K562 (cell line): ENCODE measurements around the gene RGS14. TPM values are rescaled to one million over a fixed set of nuclear protein-coding genes. Genes with fewer than 3 reads are reported as not detected.
A peak's percentile ranks its signal among the peaks of the same experiment; 100 is the strongest.
"Not testable (repeated sequence)": the region's sequence is repeated elsewhere in the genome, so short reads cannot be mapped to it uniquely, and the experiment has no call there.

ENCODE experiments used
- ATAC-seq: fragments of 200-7000 bp; cut with Tn5 transposase; 3 replicates; pipeline ENCODE4 v1.9.1; 2020; ENCODE audit warnings: moderate library complexity
- BruUV-seq: library from RNA; stranded (reverse); fragments of 400-500 nt; replicated peaks from 2 replicates; lab custom pipeline; 2021; lab: Mats Ljungman, UMichigan
- CTCF ChIA-PET: fragments of 300-600 bp; formaldehyde crosslinking; extraction: SDS; loops from one replicate; lab custom pipeline; 2021; ENCODE audit warnings: low intra/inter-chr PET ratio; lab: Yijun Ruan, JAX
- POLR2A ChIA-PET: fragments of 300-600, 350-650 bp; sonication (Branson Sonifier 250); formaldehyde crosslinking; extraction: SDS; loops from one replicate; lab custom pipeline; 2021; ENCODE audit warnings: antibody characterized with exemption, inconsistent platforms; lab: Yijun Ruan, JAX
- DNase-seq, 4 experiments: peaks; one replicate each; pipeline versions ENCODE4 v3.0.0 to v3.0.0-alpha.2; 2011 to 2018; ENCODE audit warnings: low spot score in 3 of 4, mixed read lengths in 3 of 4; ENCODE audit errors: extremely low read depth in 1 of 4
- FAIRE-seq: peaks from 2 replicates; lab custom pipeline; 2011; peaks lifted over from hg19 to GRCh38; lab: Jason Lieb, UNC
- H2AFZ ChIP-seq: 2 replicates; pipeline ENCODE4 v1.6.0; 2011; ENCODE audit warnings: low read depth, low read length, control low read depth, inconsistent platforms
- H3K27ac ChIP-seq: fragments of 200-600 bp; 3 replicates; pipeline ENCODE4 v1.8.0; 2011; ENCODE audit warnings: low read depth, mild to moderate bottlenecking, control low read depth, inconsistent platforms, low read length, moderate library complexity, mixed read lengths; ENCODE audit errors: extremely low read depth
- H3K27me3 ChIP-seq, 2 experiments: fragments of 300-600 bp in 1 of 2; 2 replicates in 1 of 2; 3 replicates in 1 of 2; pipeline versions ENCODE4 v1.6.0 to v1.8.0; 2011; ENCODE audit warnings: inconsistent platforms in 2 of 2, low read length in 2 of 2, mild to moderate bottlenecking in 1 of 2, mixed read lengths in 1 of 2, moderate library complexity in 1 of 2; ENCODE audit not compliant: control insufficient read depth in 2 of 2, insufficient read depth in 2 of 2
- H3K36me3 ChIP-seq: fragments of 300-600 bp; 3 replicates; pipeline ENCODE4 v1.8.0; 2011; ENCODE audit warnings: mild to moderate bottlenecking, low read length, inconsistent platforms; ENCODE audit not compliant: control insufficient read depth, insufficient read depth
- H3K4me1 ChIP-seq, 2 experiments: fragments of 200-600 bp in 1 of 2; replicated peaks in 1 of 2; 2 replicates in 1 of 2; 3 replicates in 1 of 2; pipeline versions ENCODE4 v1.5.1 to v1.8.0; 2011; ENCODE audit warnings: inconsistent platforms in 2 of 2, low read length in 2 of 2, mild to moderate bottlenecking in 1 of 2, mixed read lengths in 1 of 2, moderate library complexity in 1 of 2; ENCODE audit not compliant: control insufficient read depth in 2 of 2, insufficient read depth in 2 of 2
- H3K4me2 ChIP-seq: 2 replicates; pipeline ENCODE4 v1.6.1; 2011; ENCODE audit warnings: low read length, control low read depth, inconsistent platforms, mixed read lengths; ENCODE audit not compliant: insufficient read depth
- H3K4me3 ChIP-seq: fragments of 200-600 bp; sonication (generic), shearing (Covaris generic); 2 replicates; pipeline ENCODE4 v1.5.1; 2016; ENCODE audit warnings: control low read depth, inconsistent platforms
- H3K79me2 ChIP-seq: fragments of 200-600 bp; 3 replicates; pipeline ENCODE4 v1.8.0; 2011; ENCODE audit warnings: low read length, inconsistent platforms; ENCODE audit not compliant: control insufficient read depth, insufficient read depth
- H3K9ac ChIP-seq, 2 experiments: 2 replicates each; pipeline versions ENCODE4 v1.6.0 to v1.6.1; 2011; ENCODE audit warnings: low read depth in 2 of 2, low read length in 2 of 2, control low read depth in 1 of 2, inconsistent platforms in 1 of 2, mild to moderate bottlenecking in 1 of 2, mixed read lengths in 1 of 2; ENCODE audit not compliant: insufficient read depth in 1 of 2
- H3K9me1 ChIP-seq: one replicate; pipeline ENCODE4 v1.6.0; 2011; ENCODE audit warnings: inconsistent platforms, mild to moderate bottlenecking, low read length, moderate library complexity; ENCODE audit not compliant: control insufficient read depth, insufficient read depth
- H3K9me3 ChIP-seq: replicated peaks from 2 replicates; pipeline ENCODE4 v1.5.1; 2011; ENCODE audit warnings: low read depth, low read length, inconsistent platforms; ENCODE audit not compliant: control insufficient read depth, insufficient read depth
- H4K20me1 ChIP-seq: replicated peaks from 2 replicates; pipeline ENCODE4 v1.6.1; 2011; ENCODE audit warnings: low read length, inconsistent platforms, mixed read lengths; ENCODE audit not compliant: control insufficient read depth, insufficient read depth
- EHMT2 ChIP-seq: fragments of 450-650 bp; IDR thresholded peaks from 2 replicates; pipeline ENCODE4 v1.6.1; 2018; ENCODE audit warnings: antibody characterized with exemption
- ELF2 ChIP-seq: fragments of 250-450 bp; sonication (Bioruptor Pico); IDR thresholded peaks from 2 replicates; pipeline ENCODE4 v1.5.0; 2021; ENCODE audit warnings: mild to moderate bottlenecking
- KLF13 ChIP-seq: fragments of 450-650 bp; IDR thresholded peaks from 2 replicates; pipeline ENCODE4 v1.6.1; 2016; ENCODE audit warnings: missing genetic modification characterization, low read depth, mild to moderate bottlenecking, missing compliant biosample characterization, moderate library complexity, borderline replicate concordance
- NFIC ChIP-seq: fragments of 450-650 bp; IDR thresholded peaks from 2 replicates; pipeline ENCODE4 v1.6.1; 2017; ENCODE audit warnings: mild to moderate bottlenecking, inconsistent platforms
- PHF20 ChIP-seq: fragments of 450-650 bp; IDR thresholded peaks from 2 replicates; pipeline ENCODE4 v1.6.1; 2018; ENCODE audit not compliant: partially characterized antibody
- YY1 ChIP-seq, 3 experiments: IDR thresholded peaks; 2 replicates each; pipeline ENCODE4 v1.6.1; 2011; ENCODE audit warnings: low read length in 2 of 3, mild to moderate bottlenecking in 2 of 3, moderate library complexity in 2 of 3, borderline replicate concordance in 1 of 3, control low read depth in 1 of 3, low read depth in 1 of 3; ENCODE audit not compliant: insufficient read depth in 3 of 3, insufficient replicate concordance in 2 of 3, control insufficient read depth in 1 of 3, insufficient read length in 1 of 3; ENCODE audit errors: extremely low read depth in 1 of 3
- ZNF175 ChIP-seq: fragments of 200-800 bp; sonication (Bioruptor generic); IDR thresholded peaks from 2 replicates; pipeline ENCODE4 v1.6.1; 2016; ENCODE audit warnings: low read depth, mild to moderate bottlenecking, missing genetic modification characterization, missing compliant biosample characterization
- ZNF778 ChIP-seq: fragments of 450-650 bp; formaldehyde crosslinking; IDR thresholded peaks from 2 replicates; pipeline ENCODE4 v1.4.0; 2020; ENCODE audit warnings: mild to moderate bottlenecking, moderate library complexity
- WGBS: fragments of 100-300 bp; shearing (Covaris generic); methylation state at CpG from one replicate; pipeline ENCODE4 v1.1.6; 2016; ENCODE audit warnings: low coverage, mixed read lengths; ENCODE audit not compliant: insufficient coverage; ENCODE audit errors: missing lambda C conversion rate; 5-methylcytosine and 5-hydroxymethylcytosine counted together
- in situ Hi-C: fragments of 300-500 bp; cut with MboI; formaldehyde crosslinking; loops from 4 replicates; pipeline ENCODE4 v1.15.0; 2018; ENCODE audit warnings: inconsistent platforms, mixed read lengths
- intact Hi-C: fragments of 100-400 bp; cut with micrococcal nuclease; formaldehyde crosslinking; loops from 2 replicates; pipeline ENCODE4 v1.14.2; 2022
- polyA plus RNA-seq, 8 experiments: library from polyadenylated mRNA; depleted of rRNA in 4 of 8; stranded (reverse) in 5 of 8; unstranded in 3 of 8; fragments of >200 nt; fragmentation: Nextera tagmentation in 2 of 8; fragmentation: Illumina TruSeq in 1 of 8; extraction: Ambion mirVana in 2 of 8; extraction: Trizol in 1 of 8; gene quantifications; 2 replicates each; pipeline versions ENCODE4 v1.2.1 to v1.2.3, GENCODE V29; 2011 to 2014; ENCODE audit warnings: inconsistent platforms in 1 of 8, missing spikeins in 1 of 8
- total RNA-seq, 7 experiments: library from RNA; depleted of rRNA in 6 of 7; stranded (reverse); fragments of >200 nt in 6 of 7; fragmentation: Illumina TruSeq in 2 of 7; extraction: Trizol in 2 of 7; gene quantifications; 2 replicates each; pipeline versions ENCODE4 v1.2.1 to v1.2.3, GENCODE V29; 2011 to 2021; ENCODE audit warnings: low replicate concordance in 1 of 7
- TF ChIP-seq, protein P1 (sequence below): fragments of 450-650 bp; IDR thresholded peaks from 2 replicates; pipeline ENCODE4 v1.6.1; 2016; ENCODE audit warnings: missing biosample characterization, missing genetic modification characterization

RGS14 gene
- total and polyA plus RNA-seq, 9 of the 15 experiments (the other 6 are each of a cell fraction or from before 2014, with no cell fraction given), result 0.28 to 75.9 (median 34.5) TPM

DNA sequence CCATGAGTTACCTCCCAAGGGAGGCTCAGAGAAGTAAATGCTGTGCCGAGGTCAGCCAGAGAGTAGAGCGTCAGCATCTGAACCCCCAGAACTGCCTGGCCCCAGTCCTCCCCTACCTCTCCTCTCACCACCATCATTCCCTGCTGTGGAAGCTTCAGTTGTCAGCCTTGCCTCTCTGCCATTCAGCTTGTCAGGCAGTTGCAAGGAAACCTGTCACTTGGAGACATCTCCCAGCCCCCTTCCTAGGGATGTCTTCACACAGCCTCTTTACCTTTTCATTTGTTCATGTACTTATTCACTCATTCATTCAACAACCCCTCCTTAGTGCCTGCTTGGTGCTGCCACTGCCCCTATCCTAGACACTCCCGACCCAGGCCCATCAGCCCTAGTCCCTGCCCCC lies 2.1 kb downstream of the RGS14 start:
- Histone ChIP-seq H3K4me3 (no peak overlapping the region), H3K27me3 (no peaks in the 10 kb centered on the region), H3K9me1 (no peaks in the 10 kb centered on the region), H2AFZ (no peak overlapping the region; the same call in 1 of the 2 replicates), H3K9me3 (0 out of 2 replicates have a peak, but pooled peaks cover 3% of the 10 kb centered on the region), H3K4me2 (no peak overlapping the region), H3K36me3 (no peaks in the 10 kb centered on the region), H3K4me1 (peaks cover 23 to 54% of the 10 kb centered on the region in 2 experiments; a peak in 4 of 5 replicates), H3K27ac (no peak overlapping the region), H4K20me1 (no peaks in the 10 kb centered on the region), H3K9ac (peak overlapping the region in 1 of 2 experiments; percentile 70; a peak in 2 of 4 replicates), H3K79me2 (no peaks in the 10 kb centered on the region)
- no peak for DNase-seq
- no peak for ATAC-seq
- CTCF ChIA-PET, result interaction anchor here (0.5 kb wide), 1 partner anchor 115 kb away, joined by 3 read pairs; no protein-coding TSS in a partner anchor
- FAIRE-seq, result no peak
- in situ Hi-C loops (no loop called here), intact Hi-C loops (loop anchor here (10.0 kb wide), 1 partner anchor 245 kb away; no protein-coding TSS in a partner anchor)
- POLR2A ChIA-PET, result interaction anchor here (0.7 to 2.7 kb wide), 3 partner anchors 8 to 49 kb away, joined by 3 to 18 read pairs (median 7); partner anchors contain the start of gene LMAN2
- BruUV-seq, result no TSS peak
- 45% methylated on average over 3 of the region's 3 CpGs for WGBS
- TF ChIP-seq ZNF778 (CRISPR knock-in tag) (no peak), KLF13 (no peak), ELF2 (no peak), EHMT2 (no peak), ZNF175 (CRISPR knock-in tag) (no peak), YY1 (IDR thresholded peaks at IDR 0.05; ENCODE audit: borderline replicate concordance in 1 of 3, control insufficient read depth in 1 of 3, extremely low read depth in 1 of 3, insufficient read depth in 3 of 3, insufficient read length in 1 of 3, insufficient replicate concordance in 2 of 3, low read depth in 1 of 3, low read length in 2 of 3) (no peak), NFIC (no peak), PHF20 (no peak)
- TF ChIP-seq, protein P1, sequence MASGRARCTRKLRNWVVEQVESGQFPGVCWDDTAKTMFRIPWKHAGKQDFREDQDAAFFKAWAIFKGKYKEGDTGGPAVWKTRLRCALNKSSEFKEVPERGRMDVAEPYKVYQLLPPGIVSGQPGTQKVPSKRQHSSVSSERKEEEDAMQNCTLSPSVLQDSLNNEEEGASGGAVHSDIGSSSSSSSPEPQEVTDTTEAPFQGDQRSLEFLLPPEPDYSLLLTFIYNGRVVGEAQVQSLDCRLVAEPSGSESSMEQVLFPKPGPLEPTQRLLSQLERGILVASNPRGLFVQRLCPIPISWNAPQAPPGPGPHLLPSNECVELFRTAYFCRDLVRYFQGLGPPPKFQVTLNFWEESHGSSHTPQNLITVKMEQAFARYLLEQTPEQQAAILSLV (tag), result no peak

- H3K9me1 ChIP-seq, in situ Hi-C loops, DNase-seq, FAIRE-seq, H3K27me3 ChIP-seq, H3K36me3 ChIP-seq, H4K20me1 ChIP-seq, H2AFZ ChIP-seq, ATAC-seq, BruUV-seq, H3K4me3 ChIP-seq, H3K4me2 ChIP-seq, CTCF ChIA-PET, H3K79me2 ChIP-seq, H3K9me3 ChIP-seq, H3K27ac ChIP-seq, H3K9ac ChIP-seq: not testable (repeated sequence)
- intact Hi-C loops, result loop anchor here (10.0 kb wide), 1 partner anchor 246 kb away; no protein-coding TSS in a partner anchor
- 69% methylated on average over 6 of the region's 7 CpGs for WGBS
- POLR2A ChIA-PET, result interaction anchor here (0.8 to 2.7 kb wide), 5 partner anchors 9 to 51 kb away, joined by 3 to 18 read pairs (median 4); partner anchors contain the start of gene LMAN2
- H3K4me1 ChIP-seq, result peaks cover 30 to 61% of the 10 kb centered on the region in 2 experiments
These were observed 3.0 kb downstream of the RGS14 start for GRCh38 chr5:177360740-177361139.
